ENCODE results near the gene CIPC. TPM values are rescaled to one million over a fixed set of nuclear protein-coding genes. Genes with fewer than 3 reads are reported as not detected.

CIPC gene
- total RNA-seq, 1 experiment from 2014 or later: 12.9 TPM

DNA sequence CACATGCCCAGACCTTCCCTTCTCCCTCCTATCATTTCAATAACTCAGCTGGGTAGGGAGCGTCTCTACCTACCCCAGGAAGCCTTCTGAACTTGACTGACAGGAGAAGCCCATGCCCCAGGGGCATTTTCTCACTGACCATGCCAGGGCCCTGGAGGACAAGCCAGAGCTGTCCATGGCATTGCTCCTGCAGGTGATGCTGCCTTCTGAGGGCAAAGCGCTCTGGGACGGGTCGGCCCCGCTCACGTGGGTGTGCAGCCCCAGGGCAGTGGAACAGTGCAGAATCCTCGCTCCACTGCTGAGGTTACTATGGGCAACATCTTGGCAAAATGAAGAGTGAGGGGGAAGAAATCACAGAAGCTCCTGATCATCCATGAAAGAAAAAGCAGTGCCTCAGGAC, 28.5 kb upstream of the CIPC start:
- no peak for DNase-seq (ENCODE audit: low read depth)

DNA sequence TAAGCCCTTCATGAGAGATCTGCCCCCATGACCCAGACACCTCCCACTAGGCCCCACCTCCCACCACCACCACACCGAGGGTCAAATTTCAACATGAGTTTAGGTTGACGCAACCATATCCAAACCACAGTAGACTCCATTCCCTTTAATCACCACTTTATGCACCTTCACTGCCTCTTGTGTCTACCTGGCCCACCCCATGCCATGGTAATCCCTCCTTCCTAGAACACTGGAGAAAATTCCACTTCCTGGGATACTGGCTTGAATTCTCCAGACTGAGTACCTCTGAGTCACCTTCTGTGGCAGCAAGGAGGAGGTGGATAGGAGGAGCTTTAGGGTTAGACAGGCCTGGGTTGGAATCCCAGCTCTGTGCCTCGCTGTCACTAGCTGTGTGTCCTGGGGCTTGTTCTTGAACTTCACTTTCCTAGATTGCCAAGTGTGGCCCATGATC, 26.1 kb upstream of the CIPC start:
- peak; percentile 59 for DNase-seq (ENCODE audit: low read depth)

DNA sequence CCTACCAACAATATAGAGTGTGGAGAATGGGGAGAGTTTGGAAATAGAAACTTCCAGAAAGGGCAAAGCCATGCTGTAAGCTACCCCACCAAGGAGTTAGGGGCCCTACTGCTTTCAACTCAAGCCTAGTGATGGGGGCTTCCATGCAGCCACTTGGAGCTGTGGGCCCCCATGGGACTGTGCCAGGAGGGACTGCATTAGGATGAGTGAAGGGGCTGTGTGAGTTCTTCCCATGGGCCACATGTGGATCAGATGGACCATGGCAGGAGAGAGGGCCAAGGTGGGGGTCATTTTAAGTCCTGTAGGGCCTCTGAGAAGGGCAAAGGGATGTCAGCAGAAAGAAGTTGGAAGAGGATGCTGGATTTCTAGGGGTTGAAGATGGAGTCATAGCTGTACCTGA, 23.1 kb upstream of the CIPC start:
- DNase-seq (ENCODE audit: low read depth): no peak

GRCh38 chr14:77076113-77076631, 21.9 kb upstream of the CIPC start:
- DNase-seq (ENCODE audit: low read depth): no peak

DNA sequence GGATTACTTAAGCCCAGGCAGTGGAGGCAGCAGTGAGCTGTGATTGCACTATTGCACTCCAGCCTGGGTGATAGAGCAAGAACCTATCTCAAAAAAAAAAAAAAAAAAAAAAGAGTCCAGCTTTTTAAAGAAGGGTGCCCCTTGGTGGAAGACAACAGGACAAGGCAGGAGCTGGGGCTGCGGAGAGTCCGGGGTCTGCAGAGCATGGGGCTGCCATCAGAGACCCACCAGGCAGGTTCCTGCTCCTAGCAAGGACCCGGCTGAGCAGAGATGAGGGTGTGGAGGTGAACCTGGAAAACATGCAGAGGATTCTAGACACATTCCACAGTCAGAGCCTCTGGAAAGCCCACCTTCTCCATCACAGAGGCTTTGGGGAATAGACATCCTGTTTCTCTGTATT, 21.0 kb upstream of the CIPC start:
- no peak for DNase-seq (ENCODE audit: low read depth)

GRCh38 chr14:77082356-77082755, 15.7 kb upstream of the CIPC start:
- no peak for DNase-seq (ENCODE audit: low read depth)

DNA sequence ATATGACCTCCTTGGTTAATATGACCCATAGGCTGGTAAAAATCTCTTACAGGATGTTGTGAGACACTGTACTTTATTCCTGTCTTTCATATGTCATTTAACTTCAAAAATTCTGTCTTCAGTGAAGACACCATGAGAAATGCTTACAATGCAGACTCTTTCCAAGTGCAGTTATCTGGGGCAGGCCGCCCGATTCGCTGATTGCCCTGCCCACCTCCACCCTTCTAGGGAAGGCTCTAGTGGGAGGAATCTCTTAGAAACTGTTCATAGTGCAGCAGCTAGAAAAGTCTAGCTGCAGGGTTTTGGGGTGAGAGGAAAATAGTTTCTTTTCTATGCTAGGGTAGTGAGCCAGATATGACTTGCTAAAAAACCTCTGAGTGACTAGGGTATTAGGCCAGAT, 15.0 kb upstream of the CIPC start:
- no peak for DNase-seq (ENCODE audit: low read depth)

DNA sequence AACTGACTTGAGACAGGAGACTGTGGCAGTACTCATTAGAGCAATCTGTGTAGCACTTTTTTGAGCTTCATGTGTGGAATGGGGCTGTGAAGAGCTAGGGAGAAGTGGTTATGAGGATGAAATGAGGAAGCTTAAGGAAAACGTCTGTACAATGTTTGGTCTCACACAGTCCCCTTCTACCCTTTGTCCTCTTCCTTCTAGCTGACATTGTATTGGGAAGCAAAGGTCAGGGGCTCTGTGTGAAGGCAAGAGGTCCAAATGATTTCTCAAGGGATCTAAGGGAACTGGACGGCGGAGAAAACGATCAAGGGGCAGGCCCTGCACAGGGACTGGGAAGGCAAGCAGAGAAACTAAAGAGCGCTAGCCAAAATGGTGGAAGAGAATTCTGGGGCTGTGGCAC, 13.1 kb upstream of the CIPC start:
- DNase-seq (ENCODE audit: low read depth): no peak

DNA sequence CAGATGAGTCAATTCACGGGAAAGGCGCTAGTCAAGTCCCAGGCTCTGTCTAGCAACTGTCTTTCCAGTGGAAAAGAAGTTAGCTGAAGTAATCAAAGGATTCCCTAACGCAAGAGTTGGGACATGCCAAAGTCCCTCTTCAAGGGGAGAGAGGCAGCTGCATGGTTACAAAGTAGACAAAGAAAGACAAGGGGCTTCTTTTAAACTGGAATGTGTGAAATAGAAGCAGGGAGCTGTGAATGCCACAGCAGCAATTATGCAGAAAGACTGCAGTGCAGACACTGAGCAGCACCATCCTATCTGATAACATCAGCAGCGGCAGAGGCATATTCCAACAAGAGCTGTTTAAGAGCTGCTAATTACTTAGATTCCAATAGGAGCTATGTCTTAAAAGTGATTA, 12.5 kb upstream of the CIPC start:
- no peak for DNase-seq (ENCODE audit: low read depth)

DNA sequence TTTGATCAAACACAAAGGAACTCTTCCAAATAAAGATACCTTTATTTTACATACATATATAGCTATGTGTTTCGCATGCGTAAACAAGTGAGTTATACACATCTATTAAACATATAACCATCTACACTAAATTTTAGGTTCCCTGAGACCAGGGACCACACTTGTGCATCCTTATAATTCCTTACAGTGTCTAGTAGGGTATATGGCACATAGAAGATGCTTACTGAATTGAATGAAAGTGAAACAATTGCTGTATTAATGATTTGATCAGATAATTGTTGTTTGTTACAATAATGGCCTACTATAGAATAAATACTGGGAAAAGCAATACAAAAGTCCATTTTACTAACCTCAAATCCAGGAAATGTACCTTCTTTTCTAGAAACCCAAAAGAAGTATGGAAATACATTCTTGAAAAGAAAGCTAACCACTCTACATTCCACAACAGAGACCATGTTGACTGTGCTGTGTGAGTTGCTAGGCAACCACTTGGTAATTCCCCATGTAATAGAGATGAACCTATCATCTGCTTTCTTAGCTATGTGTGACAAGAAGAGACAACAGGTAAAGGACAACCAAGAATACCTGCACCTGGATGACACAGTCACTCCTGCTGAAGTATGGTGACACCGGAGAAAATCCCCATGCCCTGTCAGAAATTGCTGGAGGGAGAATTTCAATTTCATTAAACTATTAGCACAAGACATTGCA, 11.9 kb upstream of the CIPC start:
- DNase-seq (ENCODE audit: low read depth): no peak

DNA sequence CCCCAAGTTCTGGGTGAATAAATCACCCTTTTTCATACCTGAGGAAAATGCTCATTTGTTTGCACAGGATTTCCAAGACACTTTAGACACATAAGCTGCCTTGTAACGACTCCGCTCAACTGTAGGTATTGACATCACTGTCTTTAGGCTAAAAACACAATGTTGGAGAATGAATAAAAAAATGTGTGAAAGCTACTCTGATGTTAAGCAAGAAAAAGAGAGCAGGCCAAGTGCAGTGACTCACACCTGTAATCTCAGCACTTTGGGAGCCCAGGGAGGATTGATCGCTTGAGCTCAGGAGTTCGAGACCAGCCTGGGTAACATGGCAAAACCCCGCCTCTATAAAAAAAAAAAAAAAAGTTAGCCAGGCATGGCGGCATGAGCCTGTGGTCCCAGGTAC, 11.1 kb upstream of the CIPC start:
- DNase-seq (ENCODE audit: low read depth): no peak

DNA sequence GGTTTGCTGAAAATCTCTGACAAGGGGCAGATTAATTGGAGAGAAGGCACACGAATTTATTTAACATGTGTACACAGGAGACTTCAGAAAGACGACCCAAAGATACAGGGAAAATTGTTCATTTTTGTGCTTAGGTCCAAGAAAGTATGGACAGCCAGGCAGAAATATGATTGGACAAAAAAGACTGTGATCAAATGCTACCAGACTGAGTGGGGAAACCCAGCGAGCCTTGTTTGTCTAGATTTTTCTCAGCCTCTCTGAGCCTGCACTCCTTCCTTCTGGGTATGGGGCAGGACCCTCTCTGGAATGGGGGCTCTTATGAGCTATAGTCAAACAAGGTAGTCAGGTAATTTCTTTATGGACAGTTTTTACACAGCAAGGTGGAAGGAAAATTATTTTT, 10.4 kb upstream of the CIPC start:
- DNase-seq (ENCODE audit: low read depth): no peak

DNA sequence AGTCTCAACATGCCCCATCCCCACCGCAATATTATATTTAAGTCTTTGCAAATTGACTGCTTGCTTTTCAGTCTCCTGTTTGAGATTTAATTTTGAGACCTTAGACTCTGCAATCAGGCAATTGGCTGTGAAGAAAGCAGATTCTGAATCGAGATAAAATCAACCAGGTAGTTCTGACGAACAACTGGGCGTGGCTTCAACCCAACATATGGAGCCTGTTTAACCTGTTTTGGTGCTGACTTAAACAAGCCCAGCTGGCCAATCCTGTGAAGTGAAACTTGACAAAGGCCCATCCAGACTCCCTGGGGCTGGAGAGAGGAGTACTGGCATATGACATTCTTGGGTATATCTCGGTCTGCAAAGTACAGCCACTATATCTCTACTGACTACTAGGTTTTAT, 9.8 kb upstream of the CIPC start:
- no peak for DNase-seq (ENCODE audit: low read depth)

DNA sequence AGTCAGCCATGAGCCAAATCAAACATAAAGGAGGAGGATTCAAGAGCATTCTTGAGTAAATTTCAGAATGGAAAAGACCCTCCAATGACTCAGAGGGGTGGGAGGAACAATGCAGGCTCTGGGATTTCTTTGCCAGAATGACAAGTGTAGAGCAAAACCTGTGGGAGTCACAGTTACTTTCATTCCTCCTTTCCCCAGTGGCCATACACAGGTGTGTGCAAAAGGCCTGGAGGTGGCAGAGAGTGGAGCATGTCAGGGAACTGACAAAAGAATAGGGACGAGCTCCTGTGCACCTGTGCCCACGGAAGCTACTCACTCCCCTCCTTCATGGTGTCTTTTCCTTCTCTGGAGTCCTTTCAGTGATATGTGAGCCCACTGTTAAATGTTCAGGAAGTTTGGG, 9.4 kb upstream of the CIPC start:
- no peak for DNase-seq (ENCODE audit: low read depth)

DNA sequence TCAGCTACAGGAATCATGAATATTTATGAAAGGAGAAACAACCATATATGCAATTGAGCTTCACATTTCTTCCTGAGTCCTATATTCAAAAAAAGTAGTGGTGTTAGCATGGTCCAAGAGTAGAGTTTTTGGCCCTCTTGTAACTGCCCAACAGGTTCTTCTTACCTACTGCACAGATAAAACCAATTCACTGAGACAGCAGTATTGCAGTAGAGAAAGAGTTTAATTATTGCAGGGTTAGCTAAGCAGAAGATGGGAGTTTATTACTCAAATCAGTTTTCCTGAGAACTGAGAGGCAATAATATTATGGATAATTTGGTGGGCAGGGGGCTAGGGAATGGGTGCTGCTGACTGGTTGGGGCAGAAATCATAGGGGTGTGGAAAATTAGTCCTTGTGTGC, 6.5 kb upstream of the CIPC start:
- DNase-seq (ENCODE audit: low read depth): no peak

DNA sequence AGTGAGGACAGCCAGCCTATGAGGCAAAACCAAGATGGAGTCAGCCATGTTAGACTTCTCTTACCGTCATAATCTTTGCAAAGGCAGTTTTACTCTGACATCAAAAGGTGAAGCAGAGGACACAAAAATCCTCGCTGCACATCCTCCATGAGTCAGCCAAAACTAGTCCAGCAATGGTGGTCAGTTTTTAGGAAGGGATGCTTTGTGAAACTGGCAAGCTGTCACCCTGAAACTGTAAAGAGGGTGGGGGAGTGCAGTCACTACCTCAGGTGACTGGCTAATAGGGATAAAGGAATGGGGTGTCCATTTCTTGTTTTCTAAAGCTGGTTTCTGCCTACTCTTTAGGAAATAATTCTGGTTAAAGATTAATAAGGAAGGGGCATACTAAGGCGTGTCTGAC, 5.4 kb upstream of the CIPC start:
- no peak for DNase-seq (ENCODE audit: low read depth)

DNA sequence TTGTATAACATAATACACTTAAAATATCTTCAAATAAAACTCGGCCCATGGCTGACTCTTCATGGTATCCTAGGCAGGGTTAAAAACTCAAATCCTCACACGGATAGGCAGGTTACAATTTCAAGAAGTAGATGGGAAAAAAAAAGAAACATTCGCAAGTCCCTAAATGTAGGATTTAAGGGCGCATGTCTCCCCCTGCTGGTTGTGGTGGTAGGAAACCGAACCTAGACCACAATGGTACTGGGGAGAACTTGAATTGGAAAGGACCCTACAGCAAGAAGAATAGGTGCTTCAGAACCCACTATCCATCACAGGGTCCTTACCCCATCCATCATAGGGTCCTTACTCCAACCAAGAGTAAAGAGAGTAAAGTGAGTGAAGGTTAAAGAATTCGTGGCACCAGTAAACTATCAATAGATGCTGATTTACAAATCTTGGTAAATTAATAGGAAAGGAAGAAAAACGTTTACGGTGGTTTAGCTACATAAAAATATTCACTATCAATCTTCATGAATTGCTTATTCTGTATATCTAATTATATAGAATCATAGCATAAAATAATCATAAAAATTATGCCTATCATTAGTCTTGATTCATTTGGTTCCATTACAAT, 3.3 kb upstream of the CIPC start:
- DNase-seq (ENCODE audit: low read depth): peak; percentile 53

GRCh38 chr14:77097006-77097699, 905 bp upstream of the CIPC start:
- DNase-seq (ENCODE audit: low read depth): peak; percentile 21

GRCh38 chr14:77098529-77099353, 683 bp downstream of the CIPC start:
- DNase-seq (ENCODE audit: low read depth): peak; percentile 5

GRCh38 chr14:77099425-77100167, 1.5 kb downstream of the CIPC start:
- DNase-seq (ENCODE audit: low read depth): peak; percentile 41

DNA sequence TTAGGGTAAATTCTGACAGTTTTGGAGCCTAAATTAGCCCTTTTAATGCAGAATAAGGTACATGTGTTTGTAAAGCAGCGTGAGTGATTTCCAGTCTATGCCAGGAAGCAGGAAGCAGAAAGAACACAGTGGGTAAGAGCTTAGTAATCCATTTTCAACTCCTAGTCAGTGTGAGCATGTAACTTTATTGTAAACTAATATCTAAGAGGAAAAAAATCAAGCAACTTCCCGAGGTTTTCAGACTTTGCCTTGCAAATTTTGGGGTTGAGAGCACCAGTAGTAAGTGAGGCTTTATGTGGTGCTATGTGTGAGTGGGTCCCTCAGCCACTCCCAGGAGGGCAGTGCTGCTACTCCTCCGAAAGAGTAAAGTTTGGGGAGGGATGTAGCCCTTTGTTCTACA, 2.9 kb downstream of the CIPC start:
- no peak for DNase-seq (ENCODE audit: low read depth)
